Measurements from ENCODE around the gene ALX4.

The ALX4 gene

GRCh38 chr11:44290208-44290607, 19.7 kb downstream of the ALX4 start:
- in situ Hi-C loops (cut with HindIII; ENCODE audit: low sequenced_read_pairs) = no loop called here
- H3K4me3 ChIP-seq (ENCODE audit: low read depth, low read length) = no peak overlapping the region
- DNase-seq (ENCODE audit: low read depth, low spot score) = no peak
- TF ChIP-seq, protein P1, sequence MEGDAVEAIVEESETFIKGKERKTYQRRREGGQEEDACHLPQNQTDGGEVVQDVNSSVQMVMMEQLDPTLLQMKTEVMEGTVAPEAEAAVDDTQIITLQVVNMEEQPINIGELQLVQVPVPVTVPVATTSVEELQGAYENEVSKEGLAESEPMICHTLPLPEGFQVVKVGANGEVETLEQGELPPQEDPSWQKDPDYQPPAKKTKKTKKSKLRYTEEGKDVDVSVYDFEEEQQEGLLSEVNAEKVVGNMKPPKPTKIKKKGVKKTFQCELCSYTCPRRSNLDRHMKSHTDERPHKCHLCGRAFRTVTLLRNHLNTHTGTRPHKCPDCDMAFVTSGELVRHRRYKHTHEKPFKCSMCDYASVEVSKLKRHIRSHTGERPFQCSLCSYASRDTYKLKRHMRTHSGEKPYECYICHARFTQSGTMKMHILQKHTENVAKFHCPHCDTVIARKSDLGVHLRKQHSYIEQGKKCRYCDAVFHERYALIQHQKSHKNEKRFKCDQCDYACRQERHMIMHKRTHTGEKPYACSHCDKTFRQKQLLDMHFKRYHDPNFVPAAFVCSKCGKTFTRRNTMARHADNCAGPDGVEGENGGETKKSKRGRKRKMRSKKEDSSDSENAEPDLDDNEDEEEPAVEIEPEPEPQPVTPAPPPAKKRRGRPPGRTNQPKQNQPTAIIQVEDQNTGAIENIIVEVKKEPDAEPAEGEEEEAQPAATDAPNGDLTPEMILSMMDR (IDR thresholded peaks at IDR 0.05; ENCODE audit: low read depth, low read length) = no peak

DNA sequence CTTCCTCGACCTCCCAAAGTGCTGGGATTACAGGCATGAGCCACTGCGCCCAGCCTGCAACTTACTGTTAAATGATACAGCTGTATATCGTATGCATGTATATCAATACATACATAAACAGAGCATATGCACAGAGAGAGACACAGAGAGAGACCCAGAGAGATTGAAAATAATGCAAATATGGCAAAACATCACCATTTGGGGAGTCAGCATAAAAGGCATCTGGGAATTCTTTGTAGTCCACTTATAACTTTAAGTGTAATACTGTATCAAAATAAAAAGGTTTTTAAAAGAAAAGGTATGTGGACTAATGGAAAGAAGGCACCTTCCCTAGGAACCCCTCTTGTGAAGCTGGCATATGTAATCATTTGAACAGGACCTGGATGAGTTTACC, 21.8 kb downstream of the ALX4 start:
- TF ChIP-seq, protein P1 (IDR thresholded peaks at IDR 0.05; ENCODE audit: low read depth, low read length) = no peak

GRCh38 chr11:44286911-44287310, 23.0 kb downstream of the ALX4 start:
- no peak overlapping the region for H3K4me3 ChIP-seq (ENCODE audit: low read depth, low read length)
- DNase-seq (ENCODE audit: low read depth, low spot score) = no peak
- in situ Hi-C loops (cut with HindIII; ENCODE audit: low sequenced_read_pairs) = no loop called here
- TF ChIP-seq, protein P1 (IDR thresholded peaks at IDR 0.05; ENCODE audit: low read depth, low read length) = no peak

More for the DNA sequence above, 21.8 kb downstream of the ALX4 start:
- no peak for DNase-seq (ENCODE audit: low read depth, low spot score)
- no peak overlapping the region for H3K4me3 ChIP-seq (ENCODE audit: low read depth, low read length)
- in situ Hi-C loops (cut with HindIII; ENCODE audit: low sequenced_read_pairs) = no loop called here

GRCh38 chr11:44286268-44286880, 23.6 kb downstream of the ALX4 start:
- in situ Hi-C loops (cut with HindIII; ENCODE audit: low sequenced_read_pairs) = no loop called here
- no peak for DNase-seq (ENCODE audit: low read depth, low spot score)
- TF ChIP-seq, protein P1 (IDR thresholded peaks at IDR 0.05; ENCODE audit: low read depth, low read length) = peak; percentile 92
- no peak overlapping the region for H3K4me3 ChIP-seq (ENCODE audit: low read depth, low read length)

GRCh38 chr11:44285756-44286155, 24.2 kb downstream of the ALX4 start:
- DNase-seq (ENCODE audit: low read depth, low spot score) = no peak
- no peak overlapping the region for H3K4me3 ChIP-seq (ENCODE audit: low read depth, low read length)
- in situ Hi-C loops (cut with HindIII; ENCODE audit: low sequenced_read_pairs) = no loop called here
- TF ChIP-seq, protein P1 (IDR thresholded peaks at IDR 0.05; ENCODE audit: low read depth, low read length) = no peak

DNA sequence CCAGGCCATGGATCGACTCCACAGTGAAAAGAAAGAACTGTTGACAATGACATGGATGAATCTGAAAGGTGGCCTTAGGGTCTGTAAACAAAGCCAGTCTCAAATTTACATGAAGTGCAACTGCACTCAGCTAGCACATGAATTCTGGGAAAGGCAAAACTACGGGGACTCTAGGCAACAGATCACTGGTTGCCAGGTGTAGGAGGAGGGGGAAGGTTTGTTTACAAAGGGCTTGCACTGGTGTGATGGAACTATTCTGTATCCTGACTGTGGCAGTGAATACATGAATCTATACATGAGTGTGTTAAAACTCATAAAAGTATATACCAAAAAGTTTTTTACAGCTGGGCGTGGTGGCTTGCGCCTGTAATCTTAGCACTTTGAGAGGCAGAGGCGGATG, 27.3 kb downstream of the ALX4 start:
- TF ChIP-seq, protein P1 (IDR thresholded peaks at IDR 0.05; ENCODE audit: low read depth, low read length) = no peak
- no peak for DNase-seq (ENCODE audit: low read depth, low spot score)
- in situ Hi-C loops (cut with HindIII; ENCODE audit: low sequenced_read_pairs) = no loop called here
- no peak overlapping the region for H3K4me3 ChIP-seq (ENCODE audit: low read depth, low read length)
